ENCODE measurements around the gene NMD3.

Gene NMD3

DNA sequence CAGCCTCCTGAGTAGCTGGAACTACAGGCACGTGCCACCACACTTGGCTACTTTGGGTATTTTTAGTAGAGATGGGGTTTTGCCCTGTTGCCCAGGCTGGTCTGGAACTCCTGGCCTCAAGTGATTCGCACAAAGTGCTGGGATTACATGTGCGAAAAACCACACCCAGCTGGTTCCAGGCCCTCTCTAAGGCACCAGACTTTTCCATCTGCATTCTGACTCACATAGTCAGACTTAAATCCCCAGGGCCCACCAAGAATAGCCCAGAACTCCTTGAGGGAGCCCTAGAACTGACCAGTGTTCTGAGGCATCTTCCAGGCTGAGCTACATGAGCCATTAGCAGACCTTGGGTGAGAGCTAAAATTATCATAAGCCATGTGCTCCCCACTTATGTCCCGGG is 68.1 kb downstream of the NMD3 start:
- no peak for DNase-seq

DNA sequence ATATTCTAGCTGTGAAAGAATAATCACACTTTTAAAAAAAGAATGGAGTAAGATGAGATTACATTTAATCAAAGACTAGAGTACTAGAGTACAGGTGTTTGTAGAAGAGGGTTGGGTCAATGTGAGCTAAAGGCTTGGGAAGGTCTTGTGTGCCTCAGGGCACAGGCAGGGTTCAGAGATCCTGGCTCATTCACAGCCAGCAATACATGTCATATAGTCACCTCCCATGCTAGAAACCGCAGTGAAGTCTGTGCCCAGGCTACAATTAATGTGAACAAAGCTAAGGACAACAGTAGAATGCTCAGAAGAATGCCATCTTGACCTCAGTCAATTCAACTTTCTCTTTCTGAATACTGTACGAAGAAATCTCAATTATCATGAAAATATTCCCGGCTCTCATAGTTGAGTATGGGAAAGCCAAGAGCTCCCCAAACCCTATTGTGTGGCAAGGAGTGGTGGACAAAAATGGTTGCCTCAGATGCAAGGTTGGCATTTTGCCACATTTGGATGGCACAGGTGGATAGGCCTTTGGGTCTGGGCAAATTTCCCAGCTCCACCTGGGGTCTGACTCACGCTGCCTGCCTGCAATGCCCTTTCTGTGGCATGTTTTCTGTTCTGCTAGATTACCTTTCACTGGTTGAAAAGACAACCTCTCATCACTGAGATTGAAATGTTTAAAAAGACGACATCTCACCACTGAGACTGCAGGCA is 70.2 kb downstream of the NMD3 start:
- DNase-seq: no peak

DNA sequence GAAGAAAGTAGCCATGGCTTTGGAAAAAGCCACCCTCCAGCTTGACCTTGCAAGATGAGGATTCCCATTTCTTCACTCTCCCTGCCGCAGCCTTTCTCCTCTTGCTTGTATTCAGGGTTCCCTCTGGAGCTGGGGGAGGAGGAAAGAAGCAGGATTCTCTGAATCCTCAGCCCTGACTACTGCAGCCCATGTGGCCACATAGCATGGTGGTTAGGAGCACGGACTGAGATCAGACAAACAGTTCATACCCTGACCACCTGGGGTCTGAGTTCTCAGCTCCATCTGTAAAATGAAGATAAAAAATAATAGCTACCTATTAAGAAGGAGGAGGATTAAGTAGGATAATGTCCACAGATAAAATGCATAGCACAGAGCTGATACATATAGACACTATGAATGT is 72.3 kb downstream of the NMD3 start:
- DNase-seq: no peak

DNA sequence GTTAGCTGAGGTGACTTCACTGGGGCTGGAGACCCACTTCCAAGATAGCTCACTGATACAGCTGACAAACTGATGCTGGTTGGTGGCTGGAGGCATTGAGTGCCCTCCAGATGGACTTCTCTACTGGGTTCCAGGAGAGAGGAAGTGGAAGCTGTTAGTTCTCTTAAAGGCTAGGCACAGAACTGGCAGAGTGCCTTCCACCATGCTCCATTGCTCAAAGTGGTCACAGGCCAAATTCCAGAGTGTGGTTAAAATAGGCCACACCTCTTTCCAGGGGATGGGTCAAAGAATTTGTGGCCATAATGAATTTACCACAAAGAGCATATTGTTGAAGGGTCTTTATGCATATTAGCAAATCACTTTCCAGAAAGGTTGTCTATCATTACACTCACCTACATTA is 74.2 kb downstream of the NMD3 start:
- DNase-seq: no peak

DNA sequence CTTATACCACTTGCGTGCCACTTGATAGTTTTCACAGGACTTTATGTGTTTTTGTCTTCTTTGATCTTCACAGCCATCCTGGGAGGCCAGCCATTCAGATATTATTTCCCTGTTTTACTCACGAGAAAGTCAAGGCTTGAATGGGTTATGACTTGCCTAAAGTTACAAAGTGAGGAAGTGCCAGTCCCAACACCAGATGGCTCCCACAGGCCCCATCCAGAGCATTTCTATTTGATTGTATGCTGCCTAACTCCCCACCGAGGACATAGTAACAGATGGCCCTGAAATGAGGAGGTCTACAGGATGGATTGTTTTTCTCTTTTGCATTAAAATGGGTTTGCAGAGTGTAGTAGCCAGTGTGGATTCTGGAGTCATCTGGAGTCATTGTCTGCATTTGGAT is 75.7 kb downstream of the NMD3 start:
- DNase-seq: no peak
